Stimulated activated effector memory CD8-positive, alpha-beta T cell treated with anti-CD3 and anti-CD28 coated beads, Interleukin-12 subunit alpha, Interleukin-12 subunit beta, amount 100 ng/mL, for 72 hours (primary cell): ENCODE results near the gene HDAC4.
"Not testable (repeated sequence)": the region's sequence is repeated elsewhere in the genome, so short reads cannot be mapped to it uniquely, and the experiment has no call there.

Experiments used
- ATAC-seq: fragments of 150-1000 bp; cut with Tn5 transposase; 2 replicates; pipeline ENCODE4 v1.10.0; 2021
- DNase-seq, 2 donors: peaks; one replicate each; pipeline ENCODE4 v3.0.0; 2021 to 2022; ENCODE audit warnings: low spot score in 2 of 2
- H3K27ac Mint-ChIP-seq: one replicate; pipeline ENCODE4 v1.8.0; 2022; ENCODE audit warnings: mild to moderate bottlenecking, mixed read lengths
- H3K36me3 Mint-ChIP-seq: one replicate; pipeline ENCODE4 v1.8.0; 2022; ENCODE audit warnings: mild to moderate bottlenecking, mixed read lengths
- H3K4me1 Mint-ChIP-seq: one replicate; pipeline ENCODE4 v1.8.0; 2022; ENCODE audit warnings: mixed read lengths
- H3K4me3 Mint-ChIP-seq: one replicate; pipeline ENCODE4 v1.8.0; 2022; ENCODE audit warnings: mild to moderate bottlenecking, mixed read lengths
- H3K9me3 Mint-ChIP-seq: one replicate; pipeline ENCODE4 v1.8.0; 2022; ENCODE audit warnings: mixed read lengths

The HDAC4 gene

GRCh38 chr2:239038284-239038683 is 362.5 kb downstream of the HDAC4 start:
- H3K9me3 Mint-ChIP-seq, H3K36me3 Mint-ChIP-seq, ATAC-seq, H3K4me1 Mint-ChIP-seq, H3K4me3 Mint-ChIP-seq, DNase-seq, H3K27ac Mint-ChIP-seq: not testable (repeated sequence)

- Mint-ChIP-seq H3K9me3 (no peaks in the 10 kb centered on the region), H3K27ac (no peak overlapping the region), H3K36me3 (no peaks in the 10 kb centered on the region), H3K4me1 (no peaks in the 10 kb centered on the region), H3K4me3 (no peak overlapping the region)
- no peak for DNase-seq
- ATAC-seq, result no peak
These were observed 363.3 kb downstream of the HDAC4 start for GRCh38 chr2:239037559-239037910.

GRCh38 chr2:239036819-239037558 is 363.8 kb downstream of the HDAC4 start:
- no peaks in the 10 kb centered on the region for H3K4me1 Mint-ChIP-seq
- H3K4me3 Mint-ChIP-seq, result no peak overlapping the region
- H3K36me3 Mint-ChIP-seq, result no peaks in the 10 kb centered on the region
- H3K27ac Mint-ChIP-seq, result no peak overlapping the region
- no peak for DNase-seq
- no peak for ATAC-seq
- H3K9me3 Mint-ChIP-seq, result no peaks in the 10 kb centered on the region

- Mint-ChIP-seq H3K27ac (no peak overlapping the region), H3K4me1 (no peaks in the 10 kb centered on the region), H3K9me3 (no peaks in the 10 kb centered on the region), H3K4me3 (no peak overlapping the region), H3K36me3 (no peaks in the 10 kb centered on the region)
- ATAC-seq (no peak), DNase-seq (no peak)
These were observed 364.7 kb downstream of the HDAC4 start for GRCh38 chr2:239035997-239036731.

GRCh38 chr2:239035361-239035814 is 365.4 kb downstream of the HDAC4 start:
- peak; percentile 72 for ATAC-seq
- H3K36me3 Mint-ChIP-seq, result no peaks in the 10 kb centered on the region

GRCh38 chr2:239034561-239035341 is 366.1 kb downstream of the HDAC4 start:
- Mint-ChIP-seq H3K27ac (no peak overlapping the region), H3K36me3 (no peaks in the 10 kb centered on the region), H3K4me1 (no peaks in the 10 kb centered on the region), H3K9me3 (no peaks in the 10 kb centered on the region), H3K4me3 (no peak overlapping the region)
- no peak for ATAC-seq
- DNase-seq, result no peak

More at GRCh38 chr2:239035361-239035814, 365.4 kb downstream of the HDAC4 start:
- peak; percentile 75 to 84 for DNase-seq
- Mint-ChIP-seq H3K4me3 (no peak overlapping the region), H3K9me3 (no peaks in the 10 kb centered on the region), H3K27ac (no peak overlapping the region), H3K4me1 (no peaks in the 10 kb centered on the region)

- DNase-seq, result no peak
- no peak overlapping the region for H3K4me3 Mint-ChIP-seq
- no peaks in the 10 kb centered on the region for H3K36me3 Mint-ChIP-seq
- no peaks in the 10 kb centered on the region for H3K9me3 Mint-ChIP-seq
- no peak overlapping the region for H3K27ac Mint-ChIP-seq
- H3K4me1 Mint-ChIP-seq, result no peaks in the 10 kb centered on the region
- no peak for ATAC-seq
These were observed 366.8 kb downstream of the HDAC4 start for GRCh38 chr2:239033801-239034560.

GRCh38 chr2:239029958-239030357 is 370.9 kb downstream of the HDAC4 start:
- ATAC-seq (no peak), DNase-seq (no peak)
- H3K36me3 Mint-ChIP-seq, result peaks cover 6% of the 10 kb centered on the region
- no peaks in the 10 kb centered on the region for H3K4me1 Mint-ChIP-seq
- no peaks in the 10 kb centered on the region for H3K9me3 Mint-ChIP-seq
- no peak overlapping the region for H3K4me3 Mint-ChIP-seq
- H3K27ac Mint-ChIP-seq, result no peak overlapping the region

- Mint-ChIP-seq H3K36me3 (peaks cover 6% of the 10 kb centered on the region), H3K4me1 (no peaks in the 10 kb centered on the region), H3K4me3 (no peak overlapping the region), H3K9me3 (no peaks in the 10 kb centered on the region), H3K27ac (no peak overlapping the region)
- ATAC-seq (no peak), DNase-seq (no peak)
These were observed 372.6 kb downstream of the HDAC4 start for GRCh38 chr2:239028253-239028619.

- H3K9me3 Mint-ChIP-seq, result no peaks in the 10 kb centered on the region
- no peak overlapping the region for H3K4me3 Mint-ChIP-seq
- DNase-seq, result no peak
- peaks cover 6% of the 10 kb centered on the region for H3K36me3 Mint-ChIP-seq
- no peaks in the 10 kb centered on the region for H3K4me1 Mint-ChIP-seq
- no peak overlapping the region for H3K27ac Mint-ChIP-seq
- no peak for ATAC-seq
These were observed 373.2 kb downstream of the HDAC4 start for GRCh38 chr2:239027391-239028252.

- DNase-seq, result no peak
- Mint-ChIP-seq H3K9me3 (no peaks in the 10 kb centered on the region), H3K27ac (no peak overlapping the region), H3K36me3 (peaks cover 6% of the 10 kb centered on the region), H3K4me3 (no peak overlapping the region), H3K4me1 (no peaks in the 10 kb centered on the region)
- no peak for ATAC-seq
These were observed 374.0 kb downstream of the HDAC4 start for GRCh38 chr2:239026711-239027361.

GRCh38 chr2:239025951-239026461 is 374.8 kb downstream of the HDAC4 start:
- DNase-seq (no peak), ATAC-seq (no peak)
- Mint-ChIP-seq H3K4me3 (no peak overlapping the region), H3K9me3 (no peaks in the 10 kb centered on the region), H3K27ac (no peak overlapping the region), H3K36me3 (peaks cover 6% of the 10 kb centered on the region), H3K4me1 (no peaks in the 10 kb centered on the region)

GRCh38 chr2:239025096-239025801 is 375.6 kb downstream of the HDAC4 start:
- ATAC-seq (no peak), DNase-seq (no peak)
- Mint-ChIP-seq H3K27ac (no peak overlapping the region), H3K9me3 (no peaks in the 10 kb centered on the region), H3K36me3 (peaks cover 6% of the 10 kb centered on the region), H3K4me3 (no peak overlapping the region), H3K4me1 (no peaks in the 10 kb centered on the region)
